Measurements from ENCODE around the gene QSOX2.

- TF ChIP-seq CTCF (IDR thresholded peaks at IDR 0.05) (no peak), POLR2A (IDR thresholded peaks at IDR 0.05) (no peak)
Observed at GRCh38 chr9:136178773-136179075, 66.9 kb downstream of the QSOX2 start.

All from body of pancreas (tissue), 4 donors.